Activated CD8-positive, alpha-beta T cell treated with anti-CD3 and anti-CD28 coated beads for 36 hours (primary cell): ENCODE measurements around the gene PCOLCE2. TPM values are rescaled to one million over a fixed set of nuclear protein-coding genes. Genes with fewer than 3 reads are reported as not detected.

Source experiments
- ATAC-seq: fragments of 200-7000 bp; cut with Tn5 transposase; one replicate; pipeline ENCODE4 v1.10.0; 2021; ENCODE audit warnings: mild to moderate bottlenecking, moderate library complexity
- CTCF ChIA-PET: fragments of 350-600 bp; sonication (Branson Sonifier 250); formaldehyde crosslinking; loops from one replicate; lab custom pipeline; 2021; ENCODE audit warnings: antibody characterized with exemption; lab: Charles Lee
- POLR2A ChIA-PET: fragments of 350-600 bp; sonication (Branson Sonifier 250); formaldehyde crosslinking; loops from one replicate; lab custom pipeline; 2021; ENCODE audit warnings: antibody characterized with exemption; lab: Charles Lee
- DNase-seq: peaks from one replicate; pipeline ENCODE4 v3.0.0-alpha.2; 2020
- H3K27ac Mint-ChIP-seq: one replicate; pipeline ENCODE4 v1.8.0; 2021; ENCODE audit warnings: mild to moderate bottlenecking, mixed read lengths
- H3K27me3 Mint-ChIP-seq: one replicate; pipeline ENCODE4 v1.8.0; 2021; ENCODE audit warnings: mixed read lengths
- H3K36me3 Mint-ChIP-seq: one replicate; pipeline ENCODE4 v1.8.0; 2021; ENCODE audit warnings: low read depth, mixed read lengths
- H3K4me1 Mint-ChIP-seq: one replicate; pipeline ENCODE4 v1.8.0; 2021; ENCODE audit warnings: low read depth, mixed read lengths
- H3K4me3 Mint-ChIP-seq: one replicate; pipeline ENCODE4 v1.8.0; 2021; ENCODE audit warnings: mild to moderate bottlenecking, moderate library complexity, mixed read lengths
- H3K9me3 Mint-ChIP-seq: one replicate; pipeline ENCODE4 v1.8.0; 2021; ENCODE audit warnings: mixed read lengths
- CTCF ChIP-seq: fragments of 200-600 bp; IDR thresholded peaks from one replicate; pipeline ENCODE4 v1.8.0; 2022; ENCODE audit warnings: antibody characterized with exemption, mild to moderate bottlenecking
- intact Hi-C: fragments of 100-400 bp; cut with micrococcal nuclease; formaldehyde crosslinking; loops from one replicate; pipeline ENCODE4 v1.10.0; 2022
- total RNA-seq, 2 experiments: library from RNA; stranded (reverse); gene quantifications; one replicate each; pipeline ENCODE4 v1.2.3, GENCODE V29; 2021

The PCOLCE2 gene
- total RNA-seq, 2 experiments from 2014 or later, result 1.1 TPM

GRCh38 chr3:142784228-142784627 lies 104.7 kb downstream of the PCOLCE2 start:
- Mint-ChIP-seq H3K27me3 (peaks cover 2% of the 10 kb centered on the region), H3K36me3 (peaks cover 2% of the 10 kb centered on the region), H3K9me3 (no peaks in the 10 kb centered on the region), H3K4me1 (no peaks in the 10 kb centered on the region), H3K4me3 (no peak overlapping the region), H3K27ac (no peak overlapping the region)
- ChIA-PET CTCF (interaction anchor here (0.5 kb wide), 1 partner anchor 88 kb away, joined by 3 read pairs; no protein-coding TSS in a partner anchor), POLR2A (interaction anchor here (0.5 to 0.8 kb wide), 2 partner anchors 181 to 194 kb away, joined by 3 read pairs; no protein-coding TSS in a partner anchor)
- intact Hi-C loops, result no loop called here
- ATAC-seq (no peak), DNase-seq (no peak)
- TF ChIP-seq CTCF, result no peak

GRCh38 chr3:142782616-142783015 lies 106.3 kb downstream of the PCOLCE2 start:
- intact Hi-C loops, result no loop called here
- Mint-ChIP-seq H3K9me3 (no peaks in the 10 kb centered on the region), H3K27me3 (peaks cover 2% of the 10 kb centered on the region), H3K27ac (no peak overlapping the region), H3K4me3 (no peak overlapping the region), H3K4me1 (no peaks in the 10 kb centered on the region), H3K36me3 (peaks cover 2% of the 10 kb centered on the region)
- no peak for TF ChIP-seq CTCF
- ChIA-PET POLR2A (no interaction called here), CTCF (no interaction called here)
- ATAC-seq (no peak), DNase-seq (no peak)

- Mint-ChIP-seq H3K4me3 (no peak overlapping the region), H3K36me3 (peaks cover under 1% of the 10 kb centered on the region), H3K27ac (no peak overlapping the region), H3K27me3 (peaks cover 2% of the 10 kb centered on the region), H3K9me3 (no peaks in the 10 kb centered on the region), H3K4me1 (no peaks in the 10 kb centered on the region)
- DNase-seq (no peak), ATAC-seq (no peak)
- POLR2A ChIA-PET, result no interaction called here
- no peak for TF ChIP-seq CTCF
- CTCF ChIA-PET, result no interaction called here
- intact Hi-C loops, result no loop called here
These were observed 109.3 kb downstream of the PCOLCE2 start for GRCh38 chr3:142779591-142779990.

- intact Hi-C loops, result no loop called here
- CTCF ChIA-PET, result no interaction called here
- no peaks in the 10 kb centered on the region for H3K4me1 Mint-ChIP-seq
- POLR2A ChIA-PET, result no interaction called here
- H3K27me3 Mint-ChIP-seq, result peaks cover 2% of the 10 kb centered on the region
- H3K9me3 Mint-ChIP-seq, result no peaks in the 10 kb centered on the region
- H3K4me3 Mint-ChIP-seq, result no peak overlapping the region
- DNase-seq, result no peak
- H3K27ac Mint-ChIP-seq, result no peak overlapping the region
- TF ChIP-seq CTCF, result no peak
- ATAC-seq, result no peak
- H3K36me3 Mint-ChIP-seq, result peaks cover 1% of the 10 kb centered on the region
These were observed 110.3 kb downstream of the PCOLCE2 start for GRCh38 chr3:142778541-142778940.

DNA sequence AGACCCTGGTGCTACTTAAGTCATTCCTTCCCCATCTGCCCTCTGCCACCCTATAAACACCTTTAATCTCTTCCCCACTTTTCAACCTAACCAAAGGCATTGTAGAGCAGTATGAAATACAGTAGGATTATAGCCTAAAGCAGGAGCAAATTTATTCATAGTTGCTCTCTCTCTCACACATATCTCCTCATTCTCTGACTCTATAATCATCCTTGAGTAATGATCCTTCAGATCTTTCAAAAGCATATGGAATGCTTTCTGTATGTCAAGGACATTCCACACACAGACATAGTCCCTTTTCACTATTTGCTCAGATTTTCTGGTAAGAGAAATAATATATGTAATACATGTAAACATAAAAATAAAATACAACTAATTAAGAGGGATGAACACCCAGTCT lies 111.0 kb downstream of the PCOLCE2 start:
- POLR2A ChIA-PET, result no interaction called here
- CTCF ChIA-PET, result no interaction called here
- Mint-ChIP-seq H3K4me1 (no peaks in the 10 kb centered on the region), H3K27ac (no peak overlapping the region), H3K27me3 (peaks cover 2% of the 10 kb centered on the region), H3K9me3 (no peaks in the 10 kb centered on the region), H3K36me3 (peaks cover 4% of the 10 kb centered on the region), H3K4me3 (no peak overlapping the region)
- ATAC-seq (no peak), DNase-seq (no peak)
- no peak for TF ChIP-seq CTCF
- intact Hi-C loops, result no loop called here
